HL-60 (cell line): Measurements from ENCODE around the gene CCDC97.

ENCODE experiments used
- GABPA ChIP-seq: IDR thresholded peaks from 2 replicates; pipeline ENCODE4 v1.6.1; 2012; ENCODE audit warnings: low read depth
- POLR2AphosphoS5 ChIP-seq: IDR thresholded peaks from 2 replicates; pipeline ENCODE4 v1.6.1; 2012; ENCODE audit warnings: low read depth
- SPI1 ChIP-seq: IDR thresholded peaks from 2 replicates; pipeline ENCODE4 v1.6.1; 2012; ENCODE audit warnings: low read depth, mild to moderate bottlenecking, borderline replicate concordance
- TF ChIP-seq, protein P1 (sequence below): IDR thresholded peaks from one replicate; pipeline ENCODE4 v1.5.1; 2011; ENCODE audit warnings: low read length, control low read depth, inconsistent platforms; ENCODE audit not compliant: insufficient read depth
- TF ChIP-seq, protein P2 (sequence below): IDR thresholded peaks from 2 replicates; pipeline ENCODE4 v1.6.1; 2012; ENCODE audit warnings: low read depth; ENCODE audit not compliant: insufficient replicate concordance

DNA sequence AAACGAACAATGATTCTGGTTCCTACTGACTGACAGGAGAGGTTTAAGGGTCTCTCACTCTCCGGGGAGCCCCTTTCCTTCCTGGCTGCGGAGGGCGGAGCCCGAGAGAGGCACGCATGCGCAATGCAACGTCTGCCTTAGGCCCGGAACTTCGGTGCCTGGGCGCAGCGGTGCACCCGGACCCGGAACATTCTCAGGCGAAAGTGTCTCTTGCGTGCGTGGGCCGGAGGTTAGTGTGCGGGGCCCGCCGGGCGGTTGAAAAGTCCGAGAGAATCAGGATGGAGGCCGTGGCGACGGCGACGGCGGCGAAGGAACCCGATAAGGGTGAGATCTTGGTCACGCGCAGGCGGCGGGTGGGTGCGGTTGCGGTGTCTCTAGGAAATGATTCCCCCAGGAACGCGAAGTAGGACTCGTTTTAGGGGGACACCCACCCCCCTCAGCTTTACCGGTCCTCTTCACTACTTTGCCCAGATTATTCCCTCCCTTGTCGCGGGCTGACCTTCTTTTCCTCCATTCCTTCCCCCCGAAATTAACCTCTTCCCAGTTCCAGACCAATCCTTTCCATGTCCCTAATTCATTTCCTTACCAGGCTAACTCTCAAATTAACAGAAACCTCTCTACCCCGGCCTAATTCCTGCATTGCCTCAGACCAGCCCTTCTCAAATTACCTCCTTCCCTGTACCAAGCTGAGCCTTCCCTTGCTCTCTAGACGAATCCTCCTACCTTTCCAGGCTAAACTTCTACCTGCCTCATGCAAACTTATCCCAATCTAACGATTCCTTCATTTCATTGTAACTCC, at the start of gene CCDC97:
- TF ChIP-seq, protein P1, sequence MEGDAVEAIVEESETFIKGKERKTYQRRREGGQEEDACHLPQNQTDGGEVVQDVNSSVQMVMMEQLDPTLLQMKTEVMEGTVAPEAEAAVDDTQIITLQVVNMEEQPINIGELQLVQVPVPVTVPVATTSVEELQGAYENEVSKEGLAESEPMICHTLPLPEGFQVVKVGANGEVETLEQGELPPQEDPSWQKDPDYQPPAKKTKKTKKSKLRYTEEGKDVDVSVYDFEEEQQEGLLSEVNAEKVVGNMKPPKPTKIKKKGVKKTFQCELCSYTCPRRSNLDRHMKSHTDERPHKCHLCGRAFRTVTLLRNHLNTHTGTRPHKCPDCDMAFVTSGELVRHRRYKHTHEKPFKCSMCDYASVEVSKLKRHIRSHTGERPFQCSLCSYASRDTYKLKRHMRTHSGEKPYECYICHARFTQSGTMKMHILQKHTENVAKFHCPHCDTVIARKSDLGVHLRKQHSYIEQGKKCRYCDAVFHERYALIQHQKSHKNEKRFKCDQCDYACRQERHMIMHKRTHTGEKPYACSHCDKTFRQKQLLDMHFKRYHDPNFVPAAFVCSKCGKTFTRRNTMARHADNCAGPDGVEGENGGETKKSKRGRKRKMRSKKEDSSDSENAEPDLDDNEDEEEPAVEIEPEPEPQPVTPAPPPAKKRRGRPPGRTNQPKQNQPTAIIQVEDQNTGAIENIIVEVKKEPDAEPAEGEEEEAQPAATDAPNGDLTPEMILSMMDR = no peak
- TF ChIP-seq POLR2AphosphoS5 = peak; percentile 51
- TF ChIP-seq, protein P2, sequence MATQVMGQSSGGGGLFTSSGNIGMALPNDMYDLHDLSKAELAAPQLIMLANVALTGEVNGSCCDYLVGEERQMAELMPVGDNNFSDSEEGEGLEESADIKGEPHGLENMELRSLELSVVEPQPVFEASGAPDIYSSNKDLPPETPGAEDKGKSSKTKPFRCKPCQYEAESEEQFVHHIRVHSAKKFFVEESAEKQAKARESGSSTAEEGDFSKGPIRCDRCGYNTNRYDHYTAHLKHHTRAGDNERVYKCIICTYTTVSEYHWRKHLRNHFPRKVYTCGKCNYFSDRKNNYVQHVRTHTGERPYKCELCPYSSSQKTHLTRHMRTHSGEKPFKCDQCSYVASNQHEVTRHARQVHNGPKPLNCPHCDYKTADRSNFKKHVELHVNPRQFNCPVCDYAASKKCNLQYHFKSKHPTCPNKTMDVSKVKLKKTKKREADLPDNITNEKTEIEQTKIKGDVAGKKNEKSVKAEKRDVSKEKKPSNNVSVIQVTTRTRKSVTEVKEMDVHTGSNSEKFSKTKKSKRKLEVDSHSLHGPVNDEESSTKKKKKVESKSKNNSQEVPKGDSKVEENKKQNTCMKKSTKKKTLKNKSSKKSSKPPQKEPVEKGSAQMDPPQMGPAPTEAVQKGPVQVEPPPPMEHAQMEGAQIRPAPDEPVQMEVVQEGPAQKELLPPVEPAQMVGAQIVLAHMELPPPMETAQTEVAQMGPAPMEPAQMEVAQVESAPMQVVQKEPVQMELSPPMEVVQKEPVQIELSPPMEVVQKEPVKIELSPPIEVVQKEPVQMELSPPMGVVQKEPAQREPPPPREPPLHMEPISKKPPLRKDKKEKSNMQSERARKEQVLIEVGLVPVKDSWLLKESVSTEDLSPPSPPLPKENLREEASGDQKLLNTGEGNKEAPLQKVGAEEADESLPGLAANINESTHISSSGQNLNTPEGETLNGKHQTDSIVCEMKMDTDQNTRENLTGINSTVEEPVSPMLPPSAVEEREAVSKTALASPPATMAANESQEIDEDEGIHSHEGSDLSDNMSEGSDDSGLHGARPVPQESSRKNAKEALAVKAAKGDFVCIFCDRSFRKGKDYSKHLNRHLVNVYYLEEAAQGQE = no peak
- TF ChIP-seq GABPA = peak; percentile 91
- no peak for TF ChIP-seq SPI1
